ENCODE results near the gene TPRG1. TPM values are rescaled to one million over a fixed set of nuclear protein-coding genes. Genes with fewer than 3 reads are reported as not detected.

TPRG1 gene
- total and polyA plus RNA-seq, 9 of the 15 experiments (the other 6 are each of a cell fraction or from before 2014, with no cell fraction given), result 0.01 TPM; not detected in 8

- TF ChIP-seq MGA (IDR thresholded peaks at IDR 0.05) (no peak), TBL1XR1 (IDR thresholded peaks at IDR 0.05; ENCODE audit: low read length in 2 of 2) (no peak), ZNF764 (CRISPR knock-in tag; IDR thresholded peaks at IDR 0.05; ENCODE audit: low read depth) (no peak)
Observed at GRCh38 chr3:189330066-189330465, 158.3 kb downstream of the TPRG1 start (continued).

Measured in K562 (cell line).